CD4-positive, alpha-beta T cell treated with Interleukin-4 for 4 hours (primary cell): Measurements from ENCODE around the gene HHAT.
"Not testable (repeated sequence)": the region's sequence is repeated elsewhere in the genome, so short reads cannot be mapped to it uniquely, and the experiment has no call there.

Experiments
- DNase-seq: peaks from one replicate; pipeline ENCODE4 v3.0.0-alpha.2; 2020

The HHAT gene

GRCh38 chr1:210654176-210654981, 325.7 kb downstream of the HHAT start:
- DNase-seq, result no peak

GRCh38 chr1:210655511-210655910, 326.8 kb downstream of the HHAT start:
- no peak for DNase-seq

GRCh38 chr1:210657806-210658205, 329.1 kb downstream of the HHAT start:
- no peak for DNase-seq

- not testable (repeated sequence) for DNase-seq
Observed at GRCh38 chr1:210661520-210661919, 332.8 kb downstream of the HHAT start.

GRCh38 chr1:210662291-210663050, 333.8 kb downstream of the HHAT start:
- no peak for DNase-seq

- no peak for DNase-seq
Observed at GRCh38 chr1:210663730-210664573, 335.2 kb downstream of the HHAT start.

- DNase-seq, result no peak
Observed at GRCh38 chr1:210669951-210670350, 341.2 kb downstream of the HHAT start.

- DNase-seq, result no peak
Observed at GRCh38 chr1:210674151-210674550, 345.4 kb downstream of the HHAT start.

- no peak for DNase-seq
Observed at GRCh38 chr1:210676539-210676938, 347.8 kb downstream of the HHAT start.

- DNase-seq, result no peak
Observed at GRCh38 chr1:210677533-210677932, 348.8 kb downstream of the HHAT start.

- no peak for DNase-seq
Observed at GRCh38 chr1:210678306-210678705, 349.6 kb downstream of the HHAT start.

GRCh38 chr1:210681158-210681557, 352.5 kb downstream of the HHAT start:
- no peak for DNase-seq

GRCh38 chr1:210683403-210684047, 354.8 kb downstream of the HHAT start:
- no peak for DNase-seq

GRCh38 chr1:210684466-210685294, 356.0 kb downstream of the HHAT start:
- DNase-seq, result no peak

- DNase-seq, result no peak
Observed at GRCh38 chr1:210685295-210685650, 356.6 kb downstream of the HHAT start.

- no peak for DNase-seq
Observed at GRCh38 chr1:210686841-210687240, 358.1 kb downstream of the HHAT start.

- no peak for DNase-seq
Observed at GRCh38 chr1:210687582-210688279, 359.0 kb downstream of the HHAT start.

GRCh38 chr1:210688512-210689234, 360.0 kb downstream of the HHAT start:
- DNase-seq, result no peak

GRCh38 chr1:210689826-210690225, 361.1 kb downstream of the HHAT start:
- no peak for DNase-seq

- no peak for DNase-seq
Observed at GRCh38 chr1:210690236-210690635, 361.5 kb downstream of the HHAT start.
